GM23338 (cell line): ENCODE data around the gene GKN1. TPM values are rescaled to one million over a fixed set of nuclear protein-coding genes. Genes with fewer than 3 reads are reported as not detected.

Experiments
- ATAC-seq: fragments of 200-7000 bp; cut with Tn5 transposase; 3 replicates; pipeline ENCODE4 v1.9.1; 2020
- DNase-seq: peaks from one replicate; pipeline ENCODE4 v3.0.0-alpha.2; 2015; ENCODE audit warnings: low spot score
- H2AFZ ChIP-seq: fragments of 200-600 bp; sonication (generic); 2 replicates; pipeline ENCODE4 v1.8.0; 2016; ENCODE audit warnings: antibody characterized with exemption, mild to moderate bottlenecking, moderate library complexity
- H3F3A ChIP-seq: fragments of 200-600 bp; sonication (generic); replicated peaks from 2 replicates; pipeline ENCODE4 v1.8.0; 2017; ENCODE audit warnings: antibody characterized with exemption, mixed run types, low read depth
- H3K27ac ChIP-seq: fragments of 200-600 bp; sonication (generic); 2 replicates; pipeline ENCODE4 v1.6.1; 2016; ENCODE audit warnings: low read depth
- H3K27me3 ChIP-seq: fragments of 200-600 bp; sonication (generic); 2 replicates; pipeline ENCODE4 v1.8.0; 2016; ENCODE audit warnings: mild to moderate bottlenecking, mixed run types, moderate library complexity; ENCODE audit not compliant: insufficient read depth
- H3K36me3 ChIP-seq: fragments of 200-600 bp; sonication (generic); 2 replicates; pipeline ENCODE4 v1.8.0; 2016; ENCODE audit warnings: mild to moderate bottlenecking; ENCODE audit not compliant: insufficient read depth
- H3K4me1 ChIP-seq: fragments of 200-600 bp; sonication (generic); 2 replicates; pipeline ENCODE4 v1.8.0; 2016; ENCODE audit warnings: mild to moderate bottlenecking, moderate library complexity; ENCODE audit not compliant: insufficient read depth
- H3K4me2 ChIP-seq: fragments of 200-600 bp; sonication (generic); 2 replicates; pipeline ENCODE4 v1.7.1; 2017; ENCODE audit warnings: mixed run types
- H3K4me3 ChIP-seq: fragments of 200-600 bp; sonication (generic); 2 replicates; pipeline ENCODE4 v1.6.1; 2016; ENCODE audit warnings: mixed run types
- H3K79me2 ChIP-seq: fragments of 200-600 bp; sonication (generic); replicated peaks from 2 replicates; pipeline ENCODE4 v1.8.0; 2017; ENCODE audit warnings: mild to moderate bottlenecking; ENCODE audit not compliant: insufficient read depth
- H3K9me2 ChIP-seq: fragments of 200-600 bp; sonication (generic); 2 replicates; pipeline ENCODE4 v1.8.0; 2017; ENCODE audit not compliant: insufficient read depth
- H4K20me1 ChIP-seq: fragments of 200-600 bp; sonication (generic); replicated peaks from 2 replicates; pipeline ENCODE4 v1.8.0; 2017; ENCODE audit warnings: mild to moderate bottlenecking; ENCODE audit not compliant: insufficient read depth
- H3K27ac Mint-ChIP-seq: 2 replicates; pipeline ENCODE4 v1.8.0; 2020; ENCODE audit warnings: inconsistent platforms, mild to moderate bottlenecking, moderate library complexity, mixed read lengths
- H3K27me3 Mint-ChIP-seq: 3 replicates; pipeline ENCODE4 v1.8.0; 2022; ENCODE audit warnings: low read depth, mild to moderate bottlenecking, moderate library complexity, mixed read lengths, inconsistent platforms; ENCODE audit not compliant: insufficient read depth, poor library complexity
- H3K36me3 Mint-ChIP-seq: 3 replicates; pipeline ENCODE4 v1.8.0; 2021; ENCODE audit warnings: low read depth, mild to moderate bottlenecking, inconsistent platforms, moderate library complexity, mixed read lengths
- H3K4me1 Mint-ChIP-seq: 3 replicates; pipeline ENCODE4 v1.8.0; 2020; ENCODE audit warnings: mild to moderate bottlenecking, inconsistent platforms, mixed read lengths
- H3K4me3 Mint-ChIP-seq: 3 replicates; pipeline ENCODE4 v1.8.0; 2021; ENCODE audit warnings: moderate library complexity, mild to moderate bottlenecking, inconsistent platforms, mixed read lengths
- H3K9me3 Mint-ChIP-seq: 3 replicates; pipeline ENCODE4 v1.8.0; 2020; ENCODE audit warnings: moderate library complexity, mild to moderate bottlenecking, inconsistent platforms, mixed read lengths
- CREB1 ChIP-seq: fragments of 250-450 bp; sonication (Bioruptor Pico); IDR thresholded peaks from 2 replicates; pipeline ENCODE4 v1.5.0; 2020; ENCODE audit warnings: low read depth, mild to moderate bottlenecking, moderate library complexity
- ETS1 ChIP-seq: IDR thresholded peaks from 2 replicates; pipeline ENCODE4 v1.6.1; 2016; ENCODE audit warnings: antibody characterized with exemption
- EZH2 ChIP-seq: fragments of 200-600 bp; sonication (generic); IDR thresholded peaks from one replicate; pipeline ENCODE4 v1.8.0; 2017; ENCODE audit warnings: antibody characterized with exemption, mild to moderate bottlenecking, low read depth; ENCODE audit not compliant: unreplicated experiment
- EZH2phosphoT487 ChIP-seq: fragments of 200-600 bp; sonication (generic); IDR thresholded peaks from one replicate; pipeline ENCODE4 v1.8.1; 2018; ENCODE audit warnings: antibody characterized with exemption; ENCODE audit not compliant: unreplicated experiment
- NANOG ChIP-seq: IDR thresholded peaks from 2 replicates; pipeline ENCODE4 v1.6.1; 2016; ENCODE audit warnings: antibody characterized with exemption, borderline replicate concordance
- ZNF114 ChIP-seq: fragments of 250-450 bp; sonication (Bioruptor Pico); IDR thresholded peaks from 2 replicates; pipeline ENCODE4 v1.5.0; 2020; ENCODE audit warnings: mild to moderate bottlenecking, moderate library complexity
- ZNF331 ChIP-seq: fragments of 250-450 bp; sonication (Bioruptor Pico); IDR thresholded peaks from 2 replicates; pipeline ENCODE4 v1.5.0; 2020; ENCODE audit warnings: low read depth, mild to moderate bottlenecking, moderate library complexity
- ZNF462 ChIP-seq: fragments of 250-450 bp; sonication (Bioruptor Pico); IDR thresholded peaks from 2 replicates; pipeline ENCODE4 v1.5.0; 2020; ENCODE audit warnings: mild to moderate bottlenecking, moderate library complexity
- polyA plus RNA-seq: library from polyadenylated mRNA; unstranded; fragments of >200 nt; fragmentation: Nextera tagmentation; extraction: Ambion mirVana; gene quantifications from 2 replicates; pipeline ENCODE4 v1.2.1, GENCODE V29; 2016
- total RNA-seq: library from RNA; depleted of rRNA; stranded (reverse); fragments of >200 nt; shearing (Covaris generic); gene quantifications from 2 replicates; pipeline ENCODE4 v1.2.3, GENCODE V29; 2014

The GKN1 gene
- total and polyA plus RNA-seq, 2 experiments from 2014 or later = not detected

- Histone ChIP-seq H3K27me3 (no peaks in the 10 kb centered on the region), H3F3A (no peaks in the 10 kb centered on the region), H3K27ac (no peak overlapping the region), H3K4me2 (no peak overlapping the region), H3K4me1 (no peaks in the 10 kb centered on the region), H3K4me3 (no peak overlapping the region), H3K9me2 (0 out of 2 replicates have a peak, but pooled peaks cover 4% of the 10 kb centered on the region), H4K20me1 (no peaks in the 10 kb centered on the region), H3K36me3 (no peaks in the 10 kb centered on the region), H2AFZ (no peak overlapping the region), H3K79me2 (no peaks in the 10 kb centered on the region)
- H3K4me1 Mint-ChIP-seq = no peaks in the 10 kb centered on the region
- H3K27me3 Mint-ChIP-seq = no peaks in the 10 kb centered on the region
- no peak overlapping the region for H3K4me3 Mint-ChIP-seq
- no peaks in the 10 kb centered on the region for H3K36me3 Mint-ChIP-seq
- no peak overlapping the region for H3K27ac Mint-ChIP-seq
- TF ChIP-seq NANOG = no peak
- no peak for TF ChIP-seq EZH2phosphoT487
- no peak for TF ChIP-seq ZNF331 (CRISPR knock-in tag)
- peaks cover 5% of the 10 kb centered on the region; the same call in 2 of the 3 replicates for H3K9me3 Mint-ChIP-seq
- DNase-seq = no peak
- ATAC-seq = no peak
Measured at GRCh38 chr2:68936889-68937288, 37.5 kb upstream of the GKN1 start.

- Histone ChIP-seq H3K27ac (no peak overlapping the region), H3K4me2 (no peak overlapping the region), H3K9me2 (0 out of 2 replicates have a peak, but pooled peaks cover 4% of the 10 kb centered on the region), H2AFZ (no peak overlapping the region), H3K36me3 (no peaks in the 10 kb centered on the region), H3K4me1 (no peaks in the 10 kb centered on the region), H3F3A (no peaks in the 10 kb centered on the region), H3K79me2 (no peaks in the 10 kb centered on the region), H3K4me3 (no peak overlapping the region), H4K20me1 (no peaks in the 10 kb centered on the region), H3K27me3 (no peaks in the 10 kb centered on the region)
- no peak for TF ChIP-seq CREB1 (CRISPR knock-in tag)
- TF ChIP-seq ETS1 = no peak
- TF ChIP-seq EZH2 = no peak
- ATAC-seq (no peak), DNase-seq (no peak)
- peaks cover 5% of the 10 kb centered on the region; the same call in 2 of the 3 replicates for H3K9me3 Mint-ChIP-seq
- H3K27me3 Mint-ChIP-seq = no peaks in the 10 kb centered on the region
- H3K36me3 Mint-ChIP-seq = no peaks in the 10 kb centered on the region
- no peak overlapping the region for H3K4me3 Mint-ChIP-seq
- no peak overlapping the region for H3K27ac Mint-ChIP-seq
- no peaks in the 10 kb centered on the region for H3K4me1 Mint-ChIP-seq
Measured at GRCh38 chr2:68937346-68938055, 36.9 kb upstream of the GKN1 start.

GRCh38 chr2:68938938-68939337, 35.5 kb upstream of the GKN1 start:
- Mint-ChIP-seq H3K27me3 (no peaks in the 10 kb centered on the region), H3K4me3 (no peak overlapping the region), H3K4me1 (no peaks in the 10 kb centered on the region; the same call in 2 of the 3 replicates), H3K27ac (no peak overlapping the region), H3K36me3 (no peaks in the 10 kb centered on the region), H3K9me3 (peaks cover 5% of the 10 kb centered on the region; the same call in 2 of the 3 replicates)
- Histone ChIP-seq H3K4me2 (no peak overlapping the region), H3K4me3 (no peak overlapping the region), H3K27me3 (no peaks in the 10 kb centered on the region), H2AFZ (no peak overlapping the region), H3K27ac (no peak overlapping the region), H3K79me2 (no peaks in the 10 kb centered on the region), H3K4me1 (no peaks in the 10 kb centered on the region), H4K20me1 (no peaks in the 10 kb centered on the region), H3K36me3 (no peaks in the 10 kb centered on the region), H3K9me2 (no peaks in the 10 kb centered on the region), H3F3A (no peaks in the 10 kb centered on the region)
- ATAC-seq = no peak
- no peak for DNase-seq
- no peak for TF ChIP-seq ZNF462
- TF ChIP-seq ZNF114 = no peak
- TF ChIP-seq ETS1 = no peak
